Peyer's patch (tissue), 4 donors: ENCODE results near the gene PTH2. TPM values are rescaled to one million over a fixed set of nuclear protein-coding genes. Genes with fewer than 3 reads are reported as not detected.
A peak's percentile ranks its signal among the peaks of the same experiment; 100 is the strongest.

Source experiments
- DNase-seq, 3 donors: peaks; one replicate each; pipeline ENCODE4 v3.0.0-alpha.2; 2017 to 2019
- H3K27ac ChIP-seq, 4 donors: fragments of 200-600 bp; sonication (generic); one replicate each; pipeline ENCODE4 v1.5.1; 2016 to 2019
- H3K27me3 ChIP-seq, 2 donors: fragments of 200-600 bp; sonication (generic); one replicate each; pipeline ENCODE4 v1.5.1; 2019
- H3K36me3 ChIP-seq, 3 donors: fragments of 200-600 bp; sonication (generic); one replicate each; pipeline ENCODE4 v1.5.1; 2016 to 2019
- H3K4me1 ChIP-seq, 4 donors: fragments of 200-600 bp; sonication (generic); one replicate each; pipeline ENCODE4 v1.5.1; 2016 to 2019
- H3K4me3 ChIP-seq, 4 donors: fragments of 200-600 bp; sonication (generic); 1 replicate in 3 of 4; 2 replicates in 1 of 4; pipeline ENCODE4 v1.5.1; 2016 to 2019; ENCODE audit warnings: mild to moderate bottlenecking in 1 of 4
- H3K9me3 ChIP-seq, 4 donors: fragments of 200-600 bp; sonication (generic); one replicate each; pipeline ENCODE4 v1.5.1; 2016 to 2019; ENCODE audit warnings: mild to moderate bottlenecking in 1 of 4
- POLR2A ChIP-seq, 2 donors: fragments of 450-650 bp; IDR thresholded peaks; one replicate each; pipeline ENCODE4 v1.5.1; 2017; ENCODE audit warnings: antibody characterized with exemption in 2 of 2, mild to moderate bottlenecking in 2 of 2, moderate library complexity in 2 of 2
- total RNA-seq, 4 donors: library from RNA; depleted of rRNA; stranded (reverse); fragments of >200 nt; gene quantifications; one replicate each; pipeline ENCODE4 v1.1.0, GENCODE V29; 2016
- TF ChIP-seq, protein P1 (sequence below), 6 experiments: fragments of 450-650 bp in 4 of 6; fragments of 200-600 bp in 2 of 6; sonication (generic) in 1 of 6; IDR thresholded peaks; one replicate each; pipeline ENCODE4 v1.5.1; 2017 to 2019; ENCODE audit warnings: antibody characterized with exemption in 6 of 6, mild to moderate bottlenecking in 3 of 6, moderate library complexity in 1 of 6

The PTH2 gene
- total RNA-seq, 4 donors from 2014 or later, result not detected

DNA sequence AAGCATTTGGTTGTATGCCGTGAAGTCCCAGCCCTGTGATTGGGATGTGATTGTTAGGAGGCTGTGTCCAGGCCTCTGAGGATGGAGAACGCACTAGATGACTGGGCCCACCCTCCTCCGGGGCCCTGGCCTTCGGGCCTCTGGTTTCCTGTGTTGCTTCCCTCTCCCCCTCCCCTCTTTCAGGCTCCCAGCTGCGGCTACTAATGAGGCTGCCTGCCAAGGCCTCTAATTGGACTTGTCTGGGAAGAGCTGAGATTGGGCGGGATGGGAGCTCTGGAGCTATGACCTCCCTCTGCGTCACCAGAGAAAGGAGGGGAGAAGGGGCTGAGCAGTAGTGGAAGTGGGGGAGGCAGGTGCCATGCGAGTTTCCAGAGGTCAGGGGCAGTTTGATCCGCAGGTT is 9.9 kb downstream of the PTH2 start:
- Histone ChIP-seq H3K4me1 (peaks cover 0 to 14% (median 4%) of the 10 kb centered on the region in 4 donors), H3K4me3 (no peak overlapping the region), H3K9me3 (no peaks in the 10 kb centered on the region), H3K27me3 (no peaks in the 10 kb centered on the region), H3K27ac (no peak overlapping the region), H3K36me3 (no peaks in the 10 kb centered on the region)
- DNase-seq, result no peak
- TF ChIP-seq, protein P1, sequence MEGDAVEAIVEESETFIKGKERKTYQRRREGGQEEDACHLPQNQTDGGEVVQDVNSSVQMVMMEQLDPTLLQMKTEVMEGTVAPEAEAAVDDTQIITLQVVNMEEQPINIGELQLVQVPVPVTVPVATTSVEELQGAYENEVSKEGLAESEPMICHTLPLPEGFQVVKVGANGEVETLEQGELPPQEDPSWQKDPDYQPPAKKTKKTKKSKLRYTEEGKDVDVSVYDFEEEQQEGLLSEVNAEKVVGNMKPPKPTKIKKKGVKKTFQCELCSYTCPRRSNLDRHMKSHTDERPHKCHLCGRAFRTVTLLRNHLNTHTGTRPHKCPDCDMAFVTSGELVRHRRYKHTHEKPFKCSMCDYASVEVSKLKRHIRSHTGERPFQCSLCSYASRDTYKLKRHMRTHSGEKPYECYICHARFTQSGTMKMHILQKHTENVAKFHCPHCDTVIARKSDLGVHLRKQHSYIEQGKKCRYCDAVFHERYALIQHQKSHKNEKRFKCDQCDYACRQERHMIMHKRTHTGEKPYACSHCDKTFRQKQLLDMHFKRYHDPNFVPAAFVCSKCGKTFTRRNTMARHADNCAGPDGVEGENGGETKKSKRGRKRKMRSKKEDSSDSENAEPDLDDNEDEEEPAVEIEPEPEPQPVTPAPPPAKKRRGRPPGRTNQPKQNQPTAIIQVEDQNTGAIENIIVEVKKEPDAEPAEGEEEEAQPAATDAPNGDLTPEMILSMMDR (IDR thresholded peaks at IDR 0.05), result no peak
- no peak for TF ChIP-seq POLR2A (IDR thresholded peaks at IDR 0.05)

DNA sequence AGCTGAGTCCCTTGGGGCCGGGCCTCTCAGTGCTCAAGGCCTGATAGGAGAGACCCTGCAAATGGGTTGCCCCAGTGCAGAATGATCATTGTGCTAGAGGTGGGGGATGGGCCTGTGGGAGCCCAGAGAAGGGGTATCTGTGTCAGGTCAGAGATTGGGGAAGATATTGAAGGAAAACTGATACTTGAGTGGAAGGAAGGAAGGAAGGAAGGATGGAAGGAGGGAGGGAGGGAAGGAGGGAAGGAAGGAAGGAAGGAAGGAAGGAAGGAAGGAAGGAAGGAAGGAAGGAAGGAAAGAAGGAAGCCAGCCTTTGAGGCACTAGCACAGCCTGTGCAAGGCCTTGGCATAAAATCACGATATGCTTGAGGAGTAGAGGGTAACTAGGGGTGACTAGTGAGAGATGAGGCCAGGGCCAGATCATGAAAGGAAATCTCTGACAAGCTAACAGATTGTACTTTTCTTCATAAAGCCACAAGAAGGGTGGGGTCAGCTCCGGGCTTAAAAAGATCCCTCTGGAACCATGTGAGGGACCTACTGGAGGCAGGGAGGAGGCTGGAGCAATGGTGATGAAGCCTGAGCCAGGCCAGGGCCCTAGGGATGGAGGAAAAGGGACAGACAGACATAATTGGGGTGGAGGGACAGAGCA is 11.4 kb downstream of the PTH2 start:
- H3K9me3 ChIP-seq, result no peaks in the 10 kb centered on the region

DNA sequence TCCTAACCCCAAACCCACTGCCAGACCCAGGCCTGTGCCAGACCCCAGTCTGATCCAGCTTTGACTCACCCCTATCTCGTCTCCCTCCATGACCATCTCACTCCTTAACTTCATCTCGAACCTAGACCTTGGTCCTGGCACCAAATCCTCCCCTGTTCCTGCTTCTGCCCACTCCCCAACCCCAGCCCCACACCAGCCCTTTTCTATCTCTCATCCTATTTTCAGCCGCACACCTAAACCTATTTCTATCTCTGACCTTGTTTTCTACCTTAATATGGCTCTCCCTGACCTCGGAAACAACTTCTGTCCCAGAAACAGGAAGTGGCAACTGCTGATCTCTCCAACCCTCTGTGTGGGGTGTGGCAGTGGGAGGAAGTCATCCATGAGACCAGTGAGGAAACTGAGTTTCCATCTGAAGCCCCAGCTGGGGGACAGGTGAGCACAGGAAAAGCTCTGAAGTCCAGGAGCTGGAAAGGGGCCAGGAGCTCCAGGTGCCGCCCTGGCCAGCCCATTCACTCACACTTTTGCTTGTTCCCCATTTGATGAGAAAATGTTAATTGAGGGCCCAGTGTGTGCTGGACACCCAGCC is 13.7 kb downstream of the PTH2 start:
- peaks cover 0 to 14% (median 4%) of the 10 kb centered on the region in 4 donors for H3K4me1 ChIP-seq
- peak overlapping the region in 3 of 4 donors; percentile 34 to 61 (median 52) for H3K27ac ChIP-seq
- no peaks in the 10 kb centered on the region for H3K27me3 ChIP-seq
- no peaks in the 10 kb centered on the region for H3K36me3 ChIP-seq
- TF ChIP-seq, protein P1 (IDR thresholded peaks at IDR 0.05), result no peak
- TF ChIP-seq POLR2A (IDR thresholded peaks at IDR 0.05), result no peak
- H3K4me3 ChIP-seq, result no peak overlapping the region
- peak in 2 of 3 donors; percentile 65 to 66 for DNase-seq
- H3K9me3 ChIP-seq, result no peaks in the 10 kb centered on the region

More for the DNA sequence above, 11.4 kb downstream of the PTH2 start:
- DNase-seq, result no peak
- no peak overlapping the region for H3K4me3 ChIP-seq
- no peaks in the 10 kb centered on the region for H3K36me3 ChIP-seq
- H3K27ac ChIP-seq, result no peak overlapping the region
- peaks cover 0 to 14% (median 4%) of the 10 kb centered on the region in 4 donors for H3K4me1 ChIP-seq
- H3K27me3 ChIP-seq, result no peaks in the 10 kb centered on the region
- TF ChIP-seq, protein P1 (IDR thresholded peaks at IDR 0.05), result no peak
- TF ChIP-seq POLR2A (IDR thresholded peaks at IDR 0.05), result no peak

DNA sequence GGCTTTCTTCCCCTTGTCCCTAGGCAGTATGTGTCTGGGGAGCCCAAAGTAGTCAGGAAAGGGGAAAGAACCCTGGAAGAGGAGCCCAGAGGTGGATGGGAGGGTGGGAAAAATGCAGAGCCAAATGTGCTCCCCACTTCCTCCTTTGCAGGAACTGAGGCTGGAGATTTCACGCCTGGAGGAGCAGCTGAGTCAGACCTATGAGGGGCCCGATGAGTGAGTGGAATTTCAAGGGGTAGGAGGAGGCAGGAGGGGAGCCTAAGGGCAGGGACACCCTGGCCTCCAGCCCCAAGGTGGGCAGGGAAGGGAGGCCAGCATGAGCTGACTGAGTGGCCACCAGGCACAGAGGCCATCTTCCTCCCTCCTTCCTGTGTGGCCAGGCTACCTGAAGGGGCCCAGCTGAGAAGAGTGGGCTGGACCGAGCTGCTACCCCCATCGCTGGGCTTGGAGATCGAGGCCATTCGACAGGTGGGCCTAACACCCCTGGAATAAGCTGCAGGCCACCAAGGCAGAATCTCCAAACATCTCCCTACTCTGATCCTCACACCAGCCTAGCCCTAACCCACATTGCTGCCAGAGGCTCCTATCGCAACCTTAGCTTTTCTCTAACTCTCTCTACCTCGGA is 14.3 kb downstream of the PTH2 start:
- no peak for DNase-seq
- H3K4me1 ChIP-seq, result peaks cover 0 to 14% (median 4%) of the 10 kb centered on the region in 4 donors

DNA sequence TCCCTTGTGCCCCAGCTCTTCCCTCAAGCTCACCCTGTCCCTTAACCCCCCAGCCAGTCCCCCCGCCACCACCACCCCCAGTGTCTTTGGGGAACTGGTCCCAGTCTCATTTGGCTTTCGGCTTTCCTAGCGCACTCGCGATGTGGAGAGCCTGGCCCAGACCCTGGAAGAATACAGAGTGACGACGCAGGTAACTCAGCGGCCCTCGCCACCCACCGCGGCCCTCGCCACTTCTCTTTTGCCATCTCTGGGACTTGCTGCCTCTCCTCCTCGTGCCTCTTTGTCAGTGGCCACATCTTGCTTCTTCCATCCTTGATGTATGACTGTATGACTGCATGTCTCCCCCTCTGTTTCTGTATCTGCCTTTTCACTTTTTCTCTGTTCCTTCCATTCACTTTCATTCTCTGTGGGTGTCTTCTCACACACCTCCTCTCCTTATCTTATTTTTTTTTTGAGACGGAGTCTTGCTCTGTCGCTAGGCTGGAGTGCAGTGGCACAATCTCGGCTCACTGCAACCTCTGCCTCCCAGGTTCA is 15.7 kb downstream of the PTH2 start:
- DNase-seq, result no peak
- Histone ChIP-seq H3K4me1 (peaks cover 0 to 14% (median 4%) of the 10 kb centered on the region in 4 donors), H3K4me3 (no peak overlapping the region), H3K27me3 (no peaks in the 10 kb centered on the region), H3K36me3 (no peaks in the 10 kb centered on the region), H3K27ac (no peak overlapping the region), H3K9me3 (no peaks in the 10 kb centered on the region)
- TF ChIP-seq, protein P1 (IDR thresholded peaks at IDR 0.05), result no peak
- TF ChIP-seq POLR2A (IDR thresholded peaks at IDR 0.05), result no peak

More for the DNA sequence above, 14.3 kb downstream of the PTH2 start:
- no peaks in the 10 kb centered on the region for H3K27me3 ChIP-seq
- H3K4me3 ChIP-seq, result no peak overlapping the region
- H3K36me3 ChIP-seq, result no peaks in the 10 kb centered on the region
- no peaks in the 10 kb centered on the region for H3K9me3 ChIP-seq
- H3K27ac ChIP-seq, result peak overlapping the region in 3 of 4 donors; percentile 34 to 61 (median 52)
- TF ChIP-seq POLR2A (IDR thresholded peaks at IDR 0.05), result no peak
- TF ChIP-seq, protein P1 (IDR thresholded peaks at IDR 0.05), result no peak
